Stomach smooth muscle (tissue), 2 donors: ENCODE measurements around the gene NUTM2G.
"Not testable (repeated sequence)": the region's sequence is repeated elsewhere in the genome, so short reads cannot be mapped to it uniquely, and the experiment has no call there.

Source experiments
- H3K27ac ChIP-seq: one replicate; pipeline ENCODE4 v1.7.0; 2013; ENCODE audit warnings: mild to moderate bottlenecking, low read length, inconsistent platforms
- H3K27me3 ChIP-seq, 2 donors: one replicate each; pipeline ENCODE4 v1.7.0; 2013; ENCODE audit warnings: low read length in 2 of 2; ENCODE audit not compliant: insufficient read depth in 2 of 2, control insufficient read depth in 1 of 2
- H3K36me3 ChIP-seq, 2 donors: one replicate each; pipeline ENCODE4 v1.7.0; 2013; ENCODE audit warnings: low read length in 2 of 2; ENCODE audit not compliant: control insufficient read depth in 2 of 2, insufficient read depth in 2 of 2
- H3K4me1 ChIP-seq: one replicate; pipeline ENCODE4 v1.7.0; 2013; ENCODE audit warnings: low read length; ENCODE audit not compliant: control insufficient read depth, insufficient read depth
- H3K4me3 ChIP-seq, 2 donors: one replicate each; pipeline ENCODE4 v1.7.0; 2013; ENCODE audit warnings: low read length in 2 of 2
- H3K9ac ChIP-seq, 2 donors: one replicate each; pipeline ENCODE4 v1.7.0; 2013; ENCODE audit warnings: low read length in 2 of 2, mild to moderate bottlenecking in 1 of 2
- H3K9me3 ChIP-seq, 2 donors: one replicate each; pipeline ENCODE4 v1.7.0; 2013; ENCODE audit warnings: low read length in 2 of 2; ENCODE audit not compliant: control insufficient read depth in 2 of 2
- donor health status: healthy.
- donor health status: Pancreatic carcinoma.

NUTM2G gene

GRCh38 chr9:96942181-96942580, 13.5 kb downstream of the NUTM2G start:
- H3K36me3 ChIP-seq, H3K27ac ChIP-seq, H3K4me1 ChIP-seq, H3K9me3 ChIP-seq, H3K27me3 ChIP-seq, H3K4me3 ChIP-seq, H3K9ac ChIP-seq: not testable (repeated sequence)

DNA sequence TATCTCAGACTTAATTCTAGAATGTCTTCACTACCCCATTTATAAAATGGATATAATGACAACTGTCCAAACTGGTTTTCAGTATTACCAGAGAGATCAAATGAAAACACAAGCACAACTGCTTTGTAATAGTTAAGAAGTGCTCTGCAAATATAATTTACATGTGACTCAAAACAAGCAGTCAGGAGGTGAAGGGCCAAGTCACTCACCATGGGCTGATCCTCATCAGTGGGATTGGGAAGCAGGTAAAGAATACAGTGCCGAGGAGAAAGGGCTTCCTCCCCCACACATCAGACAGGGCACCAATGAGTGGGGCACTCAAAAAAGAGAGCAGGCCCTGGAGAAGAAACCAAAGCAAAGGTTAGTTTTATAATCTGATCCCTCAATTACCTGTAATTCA, 20.7 kb downstream of the NUTM2G start:
- H3K36me3 ChIP-seq, H3K9ac ChIP-seq, H3K27me3 ChIP-seq, H3K27ac ChIP-seq, H3K9me3 ChIP-seq, H3K4me3 ChIP-seq, H3K4me1 ChIP-seq: not testable (repeated sequence)

DNA sequence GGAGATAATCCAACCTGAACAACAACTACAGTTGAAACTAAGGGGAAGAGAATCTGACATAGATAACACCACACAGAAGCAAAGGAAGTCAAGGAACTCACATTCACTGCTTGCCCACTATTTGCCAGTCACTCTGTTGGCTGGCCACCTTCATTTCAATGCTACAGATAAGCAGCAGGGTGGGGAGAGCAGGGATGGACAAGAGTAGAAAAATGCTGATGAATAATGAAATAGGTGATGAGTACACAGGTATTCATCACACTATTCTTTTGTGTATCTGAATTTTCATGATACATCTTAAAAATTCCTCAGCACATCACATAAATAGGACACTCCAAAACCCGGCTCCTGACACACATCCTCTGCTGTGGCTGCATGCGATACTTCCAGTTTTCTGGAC, 21.9 kb downstream of the NUTM2G start:
- H3K4me1 ChIP-seq, H3K9ac ChIP-seq, H3K9me3 ChIP-seq, H3K27me3 ChIP-seq, H3K36me3 ChIP-seq, H3K27ac ChIP-seq, H3K4me3 ChIP-seq: not testable (repeated sequence)

- not testable (repeated sequence) for H3K9me3 ChIP-seq, H3K27me3 ChIP-seq, H3K4me1 ChIP-seq, H3K4me3 ChIP-seq, H3K9ac ChIP-seq, H3K36me3 ChIP-seq, H3K27ac ChIP-seq
Observed at GRCh38 chr9:96967591-96967990, 38.9 kb downstream of the NUTM2G start.

- H3K4me1 ChIP-seq, H3K4me3 ChIP-seq, H3K27me3 ChIP-seq: not testable (repeated sequence)
Observed at GRCh38 chr9:96972552-96972951, 43.9 kb downstream of the NUTM2G start.

GRCh38 chr9:96974037-96974436, 45.4 kb downstream of the NUTM2G start:
- H3K27ac ChIP-seq, H3K9ac ChIP-seq, H3K9me3 ChIP-seq, H3K27me3 ChIP-seq, H3K36me3 ChIP-seq, H3K4me3 ChIP-seq, H3K4me1 ChIP-seq: not testable (repeated sequence)

More at GRCh38 chr9:96972552-96972951, 43.9 kb downstream of the NUTM2G start:
- not testable (repeated sequence) for H3K36me3 ChIP-seq, H3K27ac ChIP-seq, H3K9me3 ChIP-seq, H3K9ac ChIP-seq

DNA sequence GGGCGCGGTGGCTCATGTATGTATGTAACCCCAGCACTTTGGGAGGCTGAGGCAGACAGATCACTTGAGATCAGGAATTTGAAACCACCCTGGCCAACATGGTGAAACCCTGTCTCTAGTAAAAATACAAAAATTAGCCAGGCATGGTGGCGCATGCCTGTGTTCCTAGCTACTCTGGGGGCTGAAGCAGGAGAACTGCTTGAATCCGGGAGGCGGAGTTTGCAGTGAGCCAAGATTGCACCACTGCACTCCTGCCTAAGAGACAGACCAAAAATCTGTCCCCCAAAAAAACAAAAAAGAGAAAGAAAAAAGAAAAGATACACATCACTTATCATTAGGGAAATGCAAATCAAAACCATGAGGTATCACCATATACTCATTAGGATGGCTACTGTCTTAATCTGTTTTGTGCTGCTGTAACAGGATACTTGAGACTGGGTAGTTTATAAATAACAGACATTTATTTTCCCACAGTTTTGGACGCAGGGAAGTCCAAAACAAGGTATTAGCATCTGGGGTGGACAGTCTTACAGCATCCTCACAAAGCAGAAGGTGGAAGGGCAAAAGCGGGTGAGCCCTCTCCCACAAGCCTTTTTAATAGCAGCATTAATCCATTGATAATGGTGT, 55.0 kb downstream of the NUTM2G start:
- H3K9ac ChIP-seq, H3K4me1 ChIP-seq, H3K27ac ChIP-seq, H3K36me3 ChIP-seq, H3K9me3 ChIP-seq, H3K27me3 ChIP-seq, H3K4me3 ChIP-seq: not testable (repeated sequence)

GRCh38 chr9:96984139-96984538, 55.5 kb downstream of the NUTM2G start:
- H3K9ac ChIP-seq, H3K4me1 ChIP-seq, H3K27me3 ChIP-seq, H3K4me3 ChIP-seq, H3K36me3 ChIP-seq, H3K27ac ChIP-seq, H3K9me3 ChIP-seq: not testable (repeated sequence)

DNA sequence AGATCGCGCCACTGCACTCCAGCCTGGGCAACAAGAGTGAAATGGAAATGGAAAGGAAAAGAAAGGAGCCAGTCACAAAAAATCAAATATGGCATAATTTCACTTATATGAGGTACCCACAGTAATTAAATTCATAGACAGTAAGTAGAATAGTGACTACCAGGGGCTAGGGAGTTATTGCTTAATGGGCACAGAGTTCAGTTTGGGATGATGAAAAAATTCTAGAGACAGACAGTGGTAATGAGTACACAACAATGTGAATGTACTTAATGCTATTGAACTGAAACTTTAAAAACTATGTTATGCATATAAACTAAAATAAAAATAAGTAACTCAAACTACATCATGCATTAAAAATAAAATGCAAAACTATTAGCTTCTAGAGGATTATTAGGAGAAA, 56.2 kb downstream of the NUTM2G start:
- not testable (repeated sequence) for H3K27ac ChIP-seq, H3K9ac ChIP-seq, H3K4me3 ChIP-seq, H3K9me3 ChIP-seq, H3K36me3 ChIP-seq, H3K27me3 ChIP-seq, H3K4me1 ChIP-seq
